ENCODE data around the gene SCRN2.
A peak's percentile ranks its signal among the peaks of the same experiment; 100 is the strongest.

SCRN2 gene

GRCh38 chr17:47840742-47841487 lies at the start of gene SCRN2:
SCRN2 (minus strand) TSS chr17:47841273; CDS start chr17:47840843, 430 bp downstream.
- FAIRE-seq (peak; percentile 35), DNase-seq (ENCODE audit: low spot score) (peak; percentile 93)

DNA sequence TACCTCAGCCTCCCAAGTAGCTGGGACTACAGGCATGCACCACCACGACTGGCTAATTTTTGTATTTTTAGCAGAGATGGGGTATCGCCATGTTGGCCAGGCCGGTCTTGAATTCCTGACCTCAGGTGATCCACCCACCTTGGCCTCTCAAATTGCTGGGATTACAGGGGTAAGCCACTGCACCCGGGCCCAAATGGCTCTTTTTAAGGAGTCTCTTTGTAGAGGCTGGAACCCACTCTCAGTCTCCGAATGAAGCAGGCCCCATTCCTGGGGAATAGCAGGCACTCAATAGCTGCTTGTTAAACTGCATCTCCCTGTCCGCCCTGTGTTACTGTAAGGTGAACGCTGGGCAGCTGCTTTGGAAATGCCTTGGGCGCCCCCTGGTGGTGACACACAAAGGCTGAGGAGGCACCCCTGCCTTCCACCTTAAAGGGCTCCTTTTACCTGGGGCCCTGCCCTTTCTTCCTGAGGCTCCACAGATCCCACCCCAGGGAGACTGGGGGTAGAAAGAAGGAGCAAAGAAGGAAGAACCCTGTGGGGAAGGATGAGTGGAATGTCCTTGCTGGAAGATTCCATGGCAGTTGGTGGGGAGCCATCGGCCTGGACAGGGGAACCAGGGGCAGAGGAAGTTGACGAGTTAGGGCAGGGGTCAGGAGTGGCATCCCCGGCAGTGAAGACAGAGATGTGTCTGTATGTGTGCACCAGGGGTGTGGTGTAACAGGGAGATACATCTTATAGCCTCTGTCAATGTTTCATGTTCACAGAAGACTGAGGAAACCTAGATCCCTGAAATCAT lies 48.9 kb upstream of the SCRN2 start:
- peak; percentile 82 for DNase-seq (ENCODE audit: low spot score)
- FAIRE-seq = peak; percentile 66

DNA sequence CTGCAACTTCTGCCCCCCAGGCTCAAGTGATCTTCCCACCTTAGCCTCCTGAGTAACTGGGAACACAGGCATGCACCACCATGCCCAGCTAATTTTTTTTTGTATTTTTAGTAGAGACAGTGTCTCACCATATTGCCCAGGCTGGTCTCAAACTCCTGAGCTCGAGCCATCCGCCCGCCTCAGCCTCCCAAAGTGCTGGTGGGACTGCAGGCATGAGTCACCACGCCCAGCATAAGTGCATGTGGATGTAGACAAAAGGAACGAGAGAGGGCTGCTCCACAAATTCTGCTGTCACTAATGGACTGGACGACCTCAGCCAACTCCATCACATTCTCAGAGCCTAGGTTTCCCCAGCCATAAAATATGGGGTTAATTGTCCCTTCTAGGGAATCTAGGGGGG lies 47.2 kb upstream of the SCRN2 start:
- FAIRE-seq (no peak), DNase-seq (ENCODE audit: low spot score) (no peak)

DNA sequence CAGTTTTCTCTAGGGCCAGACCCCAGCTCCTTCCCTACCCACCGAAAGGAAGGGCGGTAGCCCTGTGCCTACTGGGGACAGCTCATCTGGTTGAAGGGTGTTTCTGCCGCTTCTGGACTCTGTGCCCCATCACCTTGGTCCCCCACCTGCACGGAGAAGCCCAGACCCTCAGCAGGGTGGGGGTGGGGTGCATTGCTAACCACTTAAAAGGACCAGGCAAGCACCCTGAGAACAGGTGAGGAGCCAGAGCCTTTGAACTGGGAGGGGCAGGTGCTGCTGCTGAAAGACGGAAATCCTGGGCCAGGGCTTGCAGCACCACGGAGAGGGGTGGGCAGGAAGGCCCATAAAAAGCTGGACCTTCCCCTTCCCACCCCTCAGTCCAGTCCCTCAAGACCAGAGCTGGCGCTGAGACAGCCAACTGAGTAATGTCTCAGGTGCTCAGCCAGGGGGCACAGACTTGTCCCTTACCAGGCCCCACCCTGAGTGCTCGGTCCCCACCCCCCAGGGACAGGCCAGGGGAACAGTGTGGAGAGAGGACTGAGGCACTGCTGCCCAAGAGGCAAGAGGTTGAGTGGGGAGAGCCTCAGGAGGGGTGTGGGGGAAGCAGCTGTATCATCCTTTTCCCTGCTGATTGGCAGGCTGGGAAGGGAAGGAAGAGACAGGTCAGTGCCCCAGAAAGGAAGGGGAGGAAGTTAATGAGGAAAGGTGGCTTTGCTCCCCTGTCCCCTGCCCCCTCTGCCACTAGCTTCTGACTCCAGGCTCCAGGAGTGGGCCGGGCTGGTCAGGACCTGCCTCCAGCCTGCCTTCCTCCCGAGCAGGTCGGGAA lies 44.0 kb upstream of the SCRN2 start:
- DNase-seq (ENCODE audit: low spot score) (no peak), FAIRE-seq (no peak)

DNA sequence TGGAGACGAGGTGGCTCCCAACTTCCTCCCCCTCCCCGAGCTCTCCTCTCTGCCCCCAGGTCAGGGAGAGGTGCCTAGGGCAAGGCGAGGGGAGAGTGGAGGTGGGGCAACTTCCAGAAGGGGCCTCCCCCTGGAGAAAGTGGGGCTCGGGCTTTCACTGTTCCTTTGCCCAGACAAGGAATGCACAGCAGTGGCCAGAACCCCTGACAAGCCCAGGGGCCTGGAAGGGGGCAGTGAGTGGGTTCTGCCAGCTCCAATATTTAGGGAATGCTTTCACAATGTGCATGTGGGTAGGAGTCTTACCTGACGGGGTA lies 43.3 kb upstream of the SCRN2 start:
- FAIRE-seq = no peak
- no peak for DNase-seq (ENCODE audit: low spot score)

DNA sequence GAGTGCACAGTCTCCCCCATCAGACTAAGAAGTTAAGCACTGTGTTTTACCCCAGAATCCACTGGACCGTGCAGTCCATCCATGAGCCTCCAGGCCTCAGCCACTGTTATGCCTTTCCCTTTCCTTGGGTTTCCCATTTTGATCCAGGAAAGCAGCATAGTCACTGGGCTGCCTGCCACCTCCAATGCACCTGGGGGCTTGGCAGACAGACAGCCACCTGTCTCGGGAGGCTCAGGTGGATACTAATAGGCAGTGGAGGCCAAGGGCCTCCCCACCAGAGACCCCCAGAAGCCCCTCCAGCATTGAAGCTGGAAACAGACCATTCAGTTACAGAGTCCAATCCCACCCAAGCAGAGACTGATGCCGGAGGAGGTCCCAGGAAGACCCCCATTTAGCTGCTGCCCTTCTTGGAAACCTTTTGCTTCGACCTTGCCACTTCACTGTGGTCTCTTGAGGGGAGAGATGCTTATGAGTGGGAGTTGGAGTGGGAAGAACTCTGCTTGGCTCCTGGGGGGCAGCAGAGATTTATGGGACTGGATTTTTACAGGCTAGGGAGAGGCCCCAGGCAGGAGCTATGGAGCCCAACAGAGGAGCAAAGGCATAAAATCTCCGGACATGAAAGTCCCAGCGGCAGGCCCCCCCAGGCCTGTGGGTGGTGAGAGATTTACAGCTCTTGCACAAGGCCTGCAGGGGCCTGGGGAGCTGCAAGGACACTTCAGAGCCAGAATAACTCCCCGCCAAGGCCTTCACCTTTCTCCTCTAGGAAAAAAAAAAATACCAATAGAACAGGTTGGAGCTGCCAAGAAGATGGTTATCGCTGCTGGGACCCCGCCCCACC lies 42.7 kb upstream of the SCRN2 start:
- no peak for FAIRE-seq

DNA sequence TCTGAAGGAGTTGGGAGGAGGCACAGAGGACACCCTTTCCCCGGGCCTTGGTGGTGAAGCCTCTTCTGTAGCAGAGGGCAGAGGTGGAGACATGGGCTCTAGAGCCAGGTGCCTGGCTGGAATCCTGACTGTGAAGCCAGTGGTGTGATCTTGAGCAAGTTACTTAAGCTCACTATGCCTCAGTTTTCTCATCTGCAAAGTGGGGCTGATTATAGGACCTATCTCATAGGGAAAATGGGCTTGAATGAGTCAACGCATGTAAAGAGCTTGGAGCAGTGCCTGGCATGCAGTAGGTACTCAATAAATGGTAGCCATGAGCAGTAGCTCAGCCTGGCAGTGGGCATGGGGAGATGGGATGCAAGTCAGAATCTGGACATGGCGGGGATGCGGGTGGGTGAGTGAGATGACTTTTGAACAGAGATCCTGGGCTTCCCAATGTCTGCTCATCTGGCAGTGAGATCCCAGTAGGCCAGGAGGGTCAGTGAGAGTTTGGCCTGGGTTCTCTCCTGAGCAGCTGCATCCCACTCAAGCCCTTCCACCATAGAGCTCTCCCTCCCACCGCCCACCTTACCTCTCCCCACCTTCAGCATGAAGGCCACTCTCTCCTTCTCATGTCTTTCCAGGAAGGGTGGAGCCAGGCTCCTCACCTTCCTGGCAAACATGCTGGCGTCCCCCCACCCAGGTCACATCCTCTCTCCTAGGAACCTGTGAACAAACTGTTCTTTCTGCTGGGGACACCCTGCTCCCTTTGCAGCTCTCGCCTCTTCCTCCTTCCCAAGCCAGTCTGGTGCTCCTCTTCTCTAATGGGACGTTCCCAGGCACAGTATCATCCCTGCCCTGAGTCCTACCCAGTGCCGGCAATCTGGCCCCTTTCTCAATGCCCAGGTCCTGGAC lies 41.9 kb upstream of the SCRN2 start:
- DNase-seq (ENCODE audit: low spot score) = no peak
- no peak for FAIRE-seq

More for the DNA sequence above, 42.7 kb upstream of the SCRN2 start:
- DNase-seq (ENCODE audit: low spot score) = no peak

GRCh38 chr17:47882247-47882646 lies 41.2 kb upstream of the SCRN2 start:
- FAIRE-seq (no peak), DNase-seq (ENCODE audit: low spot score) (no peak)

DNA sequence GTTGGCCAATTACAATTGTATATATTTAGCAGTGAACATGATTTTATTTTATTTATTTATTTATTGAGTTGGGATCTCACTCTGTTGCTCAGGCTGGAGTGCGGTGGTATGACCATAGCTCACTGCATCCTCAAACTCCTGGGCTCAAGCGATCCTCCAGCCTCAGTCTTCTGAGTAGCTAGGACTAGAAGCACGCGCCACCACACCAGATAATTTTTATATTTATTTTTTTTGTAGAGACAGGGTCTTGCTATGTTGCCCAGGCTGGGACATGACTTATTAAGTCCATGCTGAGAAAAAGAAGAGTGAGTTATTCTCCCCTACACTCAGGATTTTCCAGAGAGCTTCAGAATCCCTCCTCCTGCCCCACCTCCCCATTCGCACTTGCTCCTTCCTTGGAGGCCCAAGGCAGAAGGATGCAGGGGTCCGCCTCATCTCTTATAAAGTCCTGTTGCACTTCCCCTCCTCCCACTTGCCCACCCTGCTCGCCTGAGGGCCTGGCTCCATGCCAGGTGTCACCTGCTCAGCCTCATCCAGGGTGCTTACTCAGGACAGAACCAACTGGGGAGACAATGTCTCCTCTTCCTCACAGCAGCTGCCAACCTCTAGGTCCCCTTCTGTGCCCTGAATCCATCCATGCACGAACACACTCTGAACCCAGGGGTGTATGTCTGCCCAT lies 38.8 kb upstream of the SCRN2 start:
- DNase-seq (ENCODE audit: low spot score) (no peak), FAIRE-seq (no peak)

- DNase-seq (ENCODE audit: low spot score) = no peak
- no peak for FAIRE-seq
Measured at GRCh38 chr17:47879028-47879585, 38.0 kb upstream of the SCRN2 start.

- DNase-seq (ENCODE audit: low spot score) = no peak
Measured at GRCh38 chr17:47878203-47879027, 37.3 kb upstream of the SCRN2 start.

DNA sequence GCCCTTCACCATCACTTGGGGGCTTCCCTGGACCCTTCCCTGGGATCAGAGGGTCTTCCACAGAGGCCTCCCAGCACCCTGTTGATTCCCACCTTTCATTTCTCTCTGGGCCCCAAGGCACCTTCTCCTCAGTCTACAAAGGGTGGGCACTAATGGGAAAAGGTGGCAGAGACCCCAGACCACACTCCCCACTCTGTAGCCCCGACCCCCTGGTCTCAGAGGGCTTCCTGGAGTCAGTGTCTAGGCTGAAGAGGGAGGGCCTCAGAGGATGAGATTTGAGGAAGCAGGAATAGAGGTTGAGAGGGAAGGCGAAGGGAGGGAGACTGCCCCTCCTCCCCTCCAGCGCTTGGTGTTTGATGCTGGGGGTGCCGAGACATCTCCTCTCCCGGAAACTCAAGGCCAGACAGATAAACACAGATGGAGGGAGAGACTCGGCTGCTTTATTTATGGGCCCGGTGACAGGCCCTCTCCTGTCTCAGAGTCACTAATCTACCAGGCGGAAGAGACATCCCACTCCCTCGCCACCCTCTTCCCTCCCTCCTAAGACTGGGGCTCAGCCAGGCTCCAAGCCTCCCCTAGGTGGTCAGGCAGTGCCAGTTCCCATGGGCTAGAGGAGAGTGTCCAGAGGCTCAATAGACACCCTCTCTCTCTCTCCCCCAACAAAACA lies 36.4 kb upstream of the SCRN2 start:
- FAIRE-seq (no peak), DNase-seq (ENCODE audit: low spot score) (no peak)

More at GRCh38 chr17:47878203-47879027, 37.3 kb upstream of the SCRN2 start:
- no peak for FAIRE-seq

- FAIRE-seq (no peak), DNase-seq (ENCODE audit: low spot score) (no peak)
Measured at GRCh38 chr17:47875011-47875985, 34.2 kb upstream of the SCRN2 start.

DNA sequence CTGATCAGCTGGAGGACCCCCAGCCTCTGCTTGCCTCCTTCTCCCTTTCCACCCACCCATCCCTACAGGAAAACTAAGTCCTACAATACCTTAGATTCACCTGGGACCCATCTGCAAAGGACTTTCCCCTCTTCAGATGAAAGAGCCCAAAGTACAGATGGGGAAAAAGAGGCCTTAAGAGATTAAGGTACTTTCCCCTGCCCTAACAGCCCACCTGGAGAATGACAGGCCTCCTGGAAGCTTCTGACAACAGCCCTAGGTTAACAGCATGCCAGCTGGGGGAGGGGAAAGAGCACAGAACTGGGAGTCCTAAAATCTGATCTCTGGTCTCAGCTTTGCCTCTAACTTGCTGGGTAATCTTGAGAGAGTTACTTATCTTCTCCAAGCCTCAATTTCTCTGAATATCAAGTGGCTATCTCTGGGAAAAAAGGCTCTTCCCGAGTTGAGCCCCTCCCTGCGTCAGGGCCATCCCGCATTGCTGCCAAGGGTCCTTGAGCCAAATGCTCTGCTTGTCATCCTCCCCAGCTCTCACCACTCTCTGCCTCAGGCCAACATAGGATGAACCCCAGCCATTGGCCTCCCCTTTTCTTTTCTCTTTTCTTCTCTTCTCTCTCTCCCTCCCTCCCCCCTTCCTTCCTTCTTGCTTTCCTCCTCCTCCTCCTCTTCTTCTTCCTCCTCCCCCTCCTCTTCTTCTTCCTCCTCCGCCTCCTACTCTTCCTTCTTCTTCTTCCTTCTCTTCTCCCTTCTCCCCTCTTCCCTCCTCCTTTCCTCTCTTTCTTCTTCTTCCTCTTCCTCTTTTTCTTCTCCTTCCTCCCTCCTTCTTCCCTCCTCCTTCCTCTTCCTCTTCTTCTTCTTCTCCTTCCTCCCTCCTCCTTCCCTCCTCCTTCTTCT lies 32.4 kb upstream of the SCRN2 start:
- no peak for DNase-seq (ENCODE audit: low spot score)
- FAIRE-seq = no peak

GRCh38 chr17:47872651-47873161 lies 31.6 kb upstream of the SCRN2 start:
- FAIRE-seq (no peak), DNase-seq (ENCODE audit: low spot score) (no peak)
